HepG2 (cell line): ENCODE results near the gene CMTM4. TPM values are rescaled to one million over a fixed set of nuclear protein-coding genes. Genes with fewer than 3 reads are reported as not detected.

ENCODE experiments used
- ARID5B ChIP-seq: IDR thresholded peaks from 2 replicates; pipeline ENCODE4 v1.4.0; 2020; ENCODE audit warnings: mild to moderate bottlenecking, missing genetic modification reagents
- CENPX ChIP-seq: sonication (generic); formaldehyde crosslinking; IDR thresholded peaks from 2 replicates; pipeline ENCODE4 v1.9.0; 2021; ENCODE audit warnings: mild to moderate bottlenecking, missing genetic modification reagents, moderate library complexity
- E2F5 ChIP-seq: sonication (generic); formaldehyde crosslinking; conservative IDR thresholded peaks from 2 replicates; pipeline ENCODE4 v1.4.0; 2020; ENCODE audit warnings: missing genetic modification reagents
- PRMT3 ChIP-seq: sonication (generic); formaldehyde crosslinking; IDR thresholded peaks from 2 replicates; pipeline ENCODE4 v1.8.1; 2022; ENCODE audit warnings: low read depth, mild to moderate bottlenecking, moderate library complexity, missing genetic modification reagents, borderline replicate concordance
- polyA plus RNA-seq, 8 experiments: library from polyadenylated mRNA; depleted of rRNA in 3 of 8; stranded (reverse) in 7 of 8; unstranded in 1 of 8; fragments of >200 nt; fragmentation: Illumina TruSeq in 4 of 8; extraction: Trizol in 4 of 8; gene quantifications; 2 replicates each; pipeline versions ENCODE4 v1.2.1 to v1.2.3, GENCODE V29; 2011 to 2016; ENCODE audit warnings: low read depth in 4 of 8, missing spikeins in 1 of 8, mixed read lengths in 1 of 8; ENCODE audit not compliant: insufficient read depth in 1 of 8
- total RNA-seq, 5 experiments: library from RNA; depleted of rRNA; stranded (reverse); fragments of >200 nt; fragmentation: Illumina TruSeq; extraction: Trizol; gene quantifications; 2 replicates each; pipeline ENCODE4 v1.2.3, GENCODE V29; 2016; ENCODE audit warnings: low read depth in 1 of 5
- TF ChIP-seq, protein P1 (sequence below): fragments of 450-650 bp; IDR thresholded peaks from 2 replicates; pipeline ENCODE4 v1.6.1; 2016

Gene CMTM4
- total and polyA plus RNA-seq, 2 of the 13 experiments (the other 11 are each of a cell fraction or from before 2014, with no cell fraction given) = 32.0 to 36.3 TPM

DNA sequence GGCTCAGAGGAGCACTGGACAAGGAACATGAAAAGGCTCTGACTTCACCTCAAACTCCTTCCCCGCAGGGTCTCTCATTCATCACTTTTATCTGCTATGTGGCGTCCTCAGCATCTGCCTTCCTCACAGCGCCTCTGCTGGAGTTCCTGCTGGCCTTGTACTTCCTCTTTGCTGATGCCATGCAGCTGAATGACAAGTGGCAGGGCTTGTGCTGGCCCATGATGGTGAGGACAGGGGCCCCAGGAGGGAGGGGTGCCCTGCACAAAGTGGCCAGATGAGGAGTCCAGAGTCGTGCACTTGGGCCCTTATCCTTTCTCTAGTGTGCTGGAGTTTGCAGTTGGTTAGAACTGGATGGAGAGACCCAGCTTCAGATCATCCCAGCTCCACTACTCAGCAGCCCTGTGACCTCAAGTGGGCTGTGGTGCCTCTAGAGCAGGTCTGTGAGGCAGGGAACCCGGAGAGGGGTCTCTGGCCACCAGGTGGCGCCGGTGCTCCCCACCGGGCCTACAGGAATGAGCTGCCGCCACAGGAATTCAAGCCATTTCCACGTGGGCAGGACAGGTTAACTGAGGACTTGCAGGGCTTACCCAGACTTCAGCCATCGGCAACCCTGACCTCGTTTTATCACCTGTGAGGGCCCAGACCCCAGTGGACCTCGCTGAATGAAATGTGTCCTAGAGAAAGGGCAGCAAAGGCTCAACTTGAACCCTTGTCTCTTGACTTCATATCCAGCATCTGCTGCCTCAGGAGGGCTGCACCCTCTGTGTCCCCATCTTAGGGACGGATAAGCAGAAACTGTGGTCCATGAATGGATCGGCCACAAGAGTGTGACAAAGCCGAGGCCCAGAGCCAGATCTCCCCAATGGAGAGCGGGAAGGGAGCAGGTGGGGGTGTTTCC lies 88.1 kb downstream of the CMTM4 start (continued):
- no peak for TF ChIP-seq CENPX
- 0 out of 2 replicates have a peak, but pooled peaks have one; percentile 55 for TF ChIP-seq E2F5 (CRISPR knock-in tag)
- TF ChIP-seq ARID5B = peak; percentile 82
- peak; percentile 88; the same call in 1 of the 2 replicates for TF ChIP-seq PRMT3 (CRISPR knock-in tag)
- TF ChIP-seq, protein P1, sequence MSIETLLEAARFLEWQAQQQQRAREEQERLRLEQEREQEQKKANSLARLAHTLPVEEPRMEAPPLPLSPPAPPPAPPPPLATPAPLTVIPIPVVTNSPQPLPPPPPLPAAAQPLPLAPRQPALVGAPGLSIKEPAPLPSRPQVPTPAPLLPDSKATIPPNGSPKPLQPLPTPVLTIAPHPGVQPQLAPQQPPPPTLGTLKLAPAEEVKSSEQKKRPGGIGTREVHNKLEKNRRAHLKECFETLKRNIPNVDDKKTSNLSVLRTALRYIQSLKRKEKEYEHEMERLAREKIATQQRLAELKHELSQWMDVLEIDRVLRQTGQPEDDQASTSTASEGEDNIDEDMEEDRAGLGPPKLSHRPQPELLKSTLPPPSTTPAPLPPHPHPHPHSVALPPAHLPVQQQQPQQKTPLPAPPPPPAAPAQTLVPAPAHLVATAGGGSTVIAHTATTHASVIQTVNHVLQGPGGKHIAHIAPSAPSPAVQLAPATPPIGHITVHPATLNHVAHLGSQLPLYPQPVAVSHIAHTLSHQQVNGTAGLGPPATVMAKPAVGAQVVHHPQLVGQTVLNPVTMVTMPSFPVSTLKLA = peak; percentile 74
